Esophagus muscularis mucosa (tissue), 3 donors: ENCODE data around the gene GSTO2.

Source experiments
- POLR2A ChIP-seq: fragments of 450-650 bp; IDR thresholded peaks from one replicate; pipeline ENCODE4 v1.6.1; 2017; ENCODE audit warnings: antibody characterized with exemption, moderate library complexity, mild to moderate bottlenecking, low read depth
- TF ChIP-seq, protein P1 (sequence below), 3 experiments: fragments of 200-600 bp in 2 of 3; fragments of 450-650 bp in 1 of 3; sonication (generic) in 2 of 3; IDR thresholded peaks; one replicate each; pipeline ENCODE4 v1.5.1; 2017 to 2019; ENCODE audit warnings: antibody characterized with exemption in 3 of 3, mild to moderate bottlenecking in 2 of 3, moderate library complexity in 1 of 3

DNA sequence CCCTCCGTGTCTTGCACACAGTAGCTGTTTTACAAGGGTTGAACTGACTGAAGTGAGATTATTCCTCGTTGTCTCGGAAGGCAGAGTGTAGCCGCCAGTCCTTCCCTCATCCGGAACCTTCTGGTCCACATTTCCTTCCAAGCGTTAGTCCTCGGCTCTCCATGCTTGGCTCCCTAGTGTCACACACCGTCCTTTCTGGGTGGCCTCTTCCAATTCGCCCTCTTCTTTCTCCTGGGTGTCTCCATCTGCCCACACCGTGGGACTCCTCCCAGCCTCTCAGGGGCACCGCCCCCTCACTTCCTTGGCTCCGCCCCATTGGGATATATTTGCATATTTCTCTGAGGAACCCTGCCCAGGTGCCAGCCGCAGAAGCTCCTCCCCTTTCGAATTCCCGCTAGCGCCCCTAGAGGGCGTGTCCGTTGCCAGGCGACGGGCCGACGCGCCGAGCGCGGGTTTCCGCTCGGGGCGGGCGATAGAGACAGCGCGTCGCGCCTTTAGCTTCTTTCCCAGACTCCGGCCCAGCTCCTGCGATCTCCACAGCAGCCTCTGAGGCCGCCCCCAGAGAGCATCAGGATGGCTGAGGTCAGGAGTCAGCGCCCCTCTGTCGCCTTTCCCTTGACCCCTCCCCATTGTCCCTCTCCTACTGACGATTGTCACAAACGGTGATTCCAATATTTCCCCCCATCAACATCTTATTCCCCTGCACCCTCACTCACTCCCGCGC, 84.5 kb downstream of the GSTO2 start, which contains the start of gene CFAP58:
- TF ChIP-seq POLR2A, result no peak
- TF ChIP-seq, protein P1, sequence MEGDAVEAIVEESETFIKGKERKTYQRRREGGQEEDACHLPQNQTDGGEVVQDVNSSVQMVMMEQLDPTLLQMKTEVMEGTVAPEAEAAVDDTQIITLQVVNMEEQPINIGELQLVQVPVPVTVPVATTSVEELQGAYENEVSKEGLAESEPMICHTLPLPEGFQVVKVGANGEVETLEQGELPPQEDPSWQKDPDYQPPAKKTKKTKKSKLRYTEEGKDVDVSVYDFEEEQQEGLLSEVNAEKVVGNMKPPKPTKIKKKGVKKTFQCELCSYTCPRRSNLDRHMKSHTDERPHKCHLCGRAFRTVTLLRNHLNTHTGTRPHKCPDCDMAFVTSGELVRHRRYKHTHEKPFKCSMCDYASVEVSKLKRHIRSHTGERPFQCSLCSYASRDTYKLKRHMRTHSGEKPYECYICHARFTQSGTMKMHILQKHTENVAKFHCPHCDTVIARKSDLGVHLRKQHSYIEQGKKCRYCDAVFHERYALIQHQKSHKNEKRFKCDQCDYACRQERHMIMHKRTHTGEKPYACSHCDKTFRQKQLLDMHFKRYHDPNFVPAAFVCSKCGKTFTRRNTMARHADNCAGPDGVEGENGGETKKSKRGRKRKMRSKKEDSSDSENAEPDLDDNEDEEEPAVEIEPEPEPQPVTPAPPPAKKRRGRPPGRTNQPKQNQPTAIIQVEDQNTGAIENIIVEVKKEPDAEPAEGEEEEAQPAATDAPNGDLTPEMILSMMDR (IDR thresholded peaks at IDR 0.05), result peak; percentile 64 to 75 (median 70)
